ENCODE results near the gene ADRB2.

DNA sequence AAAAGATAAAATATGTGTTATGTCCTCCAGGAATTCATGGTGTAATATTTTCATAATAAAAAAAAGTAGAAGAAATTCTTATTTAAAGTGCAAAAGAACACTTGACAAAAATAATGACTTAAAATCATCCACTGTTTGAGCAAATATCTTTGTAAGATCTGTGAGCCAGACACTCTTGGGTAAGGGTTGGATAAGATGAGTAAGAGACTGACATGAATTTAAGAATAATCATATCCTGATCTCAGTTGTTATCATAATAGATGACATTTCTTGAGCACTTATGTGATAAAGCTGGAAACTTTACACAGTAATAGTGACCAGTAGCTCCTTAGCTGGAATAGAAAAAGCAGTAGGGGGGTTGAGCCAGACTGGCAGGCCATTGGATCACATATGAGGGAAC, 40.0 kb upstream of the ADRB2 start:
- TF ChIP-seq POLR2AphosphoS5 (IDR thresholded peaks at IDR 0.05; ENCODE audit: low read depth, low read length) (no peak), POLR2A (IDR thresholded peaks at IDR 0.05; ENCODE audit: low read depth, low read length) (no peak), TAF1 (IDR thresholded peaks at IDR 0.05; ENCODE audit: borderline replicate concordance, low read depth, low read length) (no peak)

Measured in GM12892 (cell line).